ENCODE results near the gene R3HDM2.

Gene R3HDM2

DNA sequence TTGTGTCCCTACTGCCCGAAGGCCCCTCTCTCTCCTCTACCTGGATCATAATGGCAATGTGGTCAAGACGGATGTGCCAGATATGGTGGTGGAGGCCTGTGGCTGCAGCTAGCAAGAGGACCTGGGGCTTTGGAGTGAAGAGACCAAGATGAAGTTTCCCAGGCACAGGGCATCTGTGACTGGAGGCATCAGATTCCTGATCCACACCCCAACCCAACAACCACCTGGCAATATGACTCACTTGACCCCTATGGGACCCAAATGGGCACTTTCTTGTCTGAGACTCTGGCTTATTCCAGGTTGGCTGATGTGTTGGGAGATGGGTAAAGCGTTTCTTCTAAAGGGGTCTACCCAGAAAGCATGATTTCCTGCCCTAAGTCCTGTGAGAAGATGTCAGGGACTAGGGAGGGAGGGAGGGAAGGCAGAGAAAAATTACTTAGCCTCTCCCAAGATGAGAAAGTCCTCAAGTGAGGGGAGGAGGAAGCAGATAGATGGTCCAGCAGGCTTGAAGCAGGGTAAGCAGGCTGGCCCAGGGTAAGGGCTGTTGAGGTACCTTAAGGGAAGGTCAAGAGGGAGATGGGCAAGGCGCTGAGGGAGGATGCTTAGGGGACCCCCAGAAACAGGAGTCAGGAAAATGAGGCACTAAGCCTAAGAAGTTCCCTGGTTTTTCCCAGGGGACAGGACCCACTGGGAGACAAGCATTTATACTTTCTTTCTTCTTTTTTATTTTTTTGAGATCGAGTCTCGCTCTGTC, 26.1 kb upstream of the R3HDM2 start:
- H3K4me2 ChIP-seq (ENCODE audit: low read length), result no peak overlapping the region
- peaks cover 34% of the 10 kb centered on the region for H3K4me1 ChIP-seq (ENCODE audit: insufficient read depth, low read length, severe bottlenecking)
- H2AFZ ChIP-seq (ENCODE audit: low read length), result no peak overlapping the region
- H3K9ac ChIP-seq (ENCODE audit: low read length), result no peak overlapping the region
- TF ChIP-seq, protein P1, sequence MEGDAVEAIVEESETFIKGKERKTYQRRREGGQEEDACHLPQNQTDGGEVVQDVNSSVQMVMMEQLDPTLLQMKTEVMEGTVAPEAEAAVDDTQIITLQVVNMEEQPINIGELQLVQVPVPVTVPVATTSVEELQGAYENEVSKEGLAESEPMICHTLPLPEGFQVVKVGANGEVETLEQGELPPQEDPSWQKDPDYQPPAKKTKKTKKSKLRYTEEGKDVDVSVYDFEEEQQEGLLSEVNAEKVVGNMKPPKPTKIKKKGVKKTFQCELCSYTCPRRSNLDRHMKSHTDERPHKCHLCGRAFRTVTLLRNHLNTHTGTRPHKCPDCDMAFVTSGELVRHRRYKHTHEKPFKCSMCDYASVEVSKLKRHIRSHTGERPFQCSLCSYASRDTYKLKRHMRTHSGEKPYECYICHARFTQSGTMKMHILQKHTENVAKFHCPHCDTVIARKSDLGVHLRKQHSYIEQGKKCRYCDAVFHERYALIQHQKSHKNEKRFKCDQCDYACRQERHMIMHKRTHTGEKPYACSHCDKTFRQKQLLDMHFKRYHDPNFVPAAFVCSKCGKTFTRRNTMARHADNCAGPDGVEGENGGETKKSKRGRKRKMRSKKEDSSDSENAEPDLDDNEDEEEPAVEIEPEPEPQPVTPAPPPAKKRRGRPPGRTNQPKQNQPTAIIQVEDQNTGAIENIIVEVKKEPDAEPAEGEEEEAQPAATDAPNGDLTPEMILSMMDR (IDR thresholded peaks at IDR 0.05; ENCODE audit: low read length), result no peak
- no peak for TF ChIP-seq EZH2 (IDR thresholded peaks at IDR 0.05; ENCODE audit: borderline replicate concordance, low read length)
- H3K36me3 ChIP-seq (ENCODE audit: insufficient read depth, low read length), result no peaks in the 10 kb centered on the region
- no peaks in the 10 kb centered on the region for H4K20me1 ChIP-seq (ENCODE audit: insufficient read depth, low read length)
- H3K27ac ChIP-seq (ENCODE audit: low read depth, low read length, poor library complexity, severe bottlenecking), result no peak overlapping the region
- no peaks in the 10 kb centered on the region for H3K9me3 ChIP-seq (ENCODE audit: low read length)
- no peak overlapping the region for H3K4me3 ChIP-seq (ENCODE audit: low read depth, low read length, poor library complexity, severe bottlenecking)
- H3F3A ChIP-seq (ENCODE audit: insufficient read depth, low read length), result no peaks in the 10 kb centered on the region
- H3K27me3 ChIP-seq (ENCODE audit: insufficient read depth, low read length), result no peaks in the 10 kb centered on the region
- H3K9me2 ChIP-seq (ENCODE audit: low read depth, low read length), result no peaks in the 10 kb centered on the region
- H3K79me2 ChIP-seq (ENCODE audit: insufficient read depth, low read length), result no peaks in the 10 kb centered on the region

DNA sequence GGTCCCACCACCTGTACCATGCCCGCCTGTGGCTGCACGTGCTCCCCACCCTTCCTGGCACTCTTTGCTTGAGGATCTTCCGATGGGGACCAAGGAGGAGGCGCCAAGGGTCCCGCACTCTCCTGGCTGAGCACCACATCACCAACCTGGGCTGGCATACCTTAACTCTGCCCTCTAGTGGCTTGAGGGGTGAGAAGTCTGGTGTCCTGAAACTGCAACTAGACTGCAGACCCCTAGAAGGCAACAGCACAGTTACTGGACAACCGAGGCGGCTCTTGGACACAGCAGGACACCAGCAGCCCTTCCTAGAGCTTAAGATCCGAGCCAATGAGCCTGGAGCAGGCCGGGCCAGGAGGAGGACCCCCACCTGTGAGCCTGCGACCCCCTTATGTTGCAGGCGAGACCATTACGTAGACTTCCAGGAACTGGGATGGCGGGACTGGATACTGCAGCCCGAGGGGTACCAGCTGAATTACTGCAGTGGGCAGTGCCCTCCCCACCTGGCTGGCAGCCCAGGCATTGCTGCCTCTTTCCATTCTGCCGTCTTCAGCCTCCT, 25.4 kb upstream of the R3HDM2 start:
- TF ChIP-seq EZH2 (IDR thresholded peaks at IDR 0.05; ENCODE audit: borderline replicate concordance, low read length), result no peak
- TF ChIP-seq, protein P1 (IDR thresholded peaks at IDR 0.05; ENCODE audit: low read length), result peak; percentile 86
- H3K36me3 ChIP-seq (ENCODE audit: insufficient read depth, low read length), result no peaks in the 10 kb centered on the region
- H3K9me3 ChIP-seq (ENCODE audit: low read length), result no peaks in the 10 kb centered on the region
- H3K27ac ChIP-seq (ENCODE audit: low read depth, low read length, poor library complexity, severe bottlenecking), result no peak overlapping the region
- H3K9ac ChIP-seq (ENCODE audit: low read length), result no peak overlapping the region; the same call in 1 of the 2 replicates
- no peaks in the 10 kb centered on the region for H4K20me1 ChIP-seq (ENCODE audit: insufficient read depth, low read length)
- no peaks in the 10 kb centered on the region for H3K27me3 ChIP-seq (ENCODE audit: insufficient read depth, low read length)
- peaks cover 29% of the 10 kb centered on the region for H3K4me1 ChIP-seq (ENCODE audit: insufficient read depth, low read length, severe bottlenecking)
- peak overlapping the region; percentile 61 for H3K4me2 ChIP-seq (ENCODE audit: low read length)
- no peaks in the 10 kb centered on the region for H3K79me2 ChIP-seq (ENCODE audit: insufficient read depth, low read length)
- no peaks in the 10 kb centered on the region for H3K9me2 ChIP-seq (ENCODE audit: low read depth, low read length)
- H2AFZ ChIP-seq (ENCODE audit: low read length), result no peak overlapping the region
- peak overlapping the region; percentile 43 for H3K4me3 ChIP-seq (ENCODE audit: low read depth, low read length, poor library complexity, severe bottlenecking)
- H3F3A ChIP-seq (ENCODE audit: insufficient read depth, low read length), result no peaks in the 10 kb centered on the region

DNA sequence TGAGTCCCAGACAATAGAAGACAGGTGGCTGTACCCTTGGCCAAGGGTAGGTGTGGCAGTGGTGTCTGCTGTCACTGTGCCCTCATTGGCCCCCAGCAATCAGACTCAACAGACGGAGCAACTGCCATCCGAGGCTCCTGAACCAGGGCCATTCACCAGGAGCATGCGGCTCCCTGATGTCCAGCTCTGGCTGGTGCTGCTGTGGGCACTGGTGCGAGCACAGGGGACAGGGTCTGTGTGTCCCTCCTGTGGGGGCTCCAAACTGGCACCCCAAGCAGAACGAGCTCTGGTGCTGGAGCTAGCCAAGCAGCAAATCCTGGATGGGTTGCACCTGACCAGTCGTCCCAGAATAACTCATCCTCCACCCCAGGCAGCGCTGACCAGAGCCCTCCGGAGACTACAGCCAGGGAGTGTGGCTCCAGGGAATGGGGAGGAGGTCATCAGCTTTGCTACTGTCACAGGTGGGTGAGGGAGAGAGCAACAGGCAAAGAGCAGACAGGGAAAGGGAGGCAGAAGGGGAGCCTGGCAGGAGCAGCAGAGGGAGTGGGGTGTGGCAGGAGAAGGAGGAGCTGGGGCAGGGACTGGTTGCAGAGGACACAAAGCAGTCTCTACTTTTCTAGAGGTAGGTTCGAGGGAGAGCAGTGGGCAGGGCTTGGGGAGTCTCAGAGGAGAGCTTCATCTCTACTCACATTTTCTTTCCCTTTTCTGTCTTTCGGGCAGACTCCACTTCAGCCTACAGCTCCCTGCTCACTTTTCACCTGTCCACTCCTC, 24.7 kb upstream of the R3HDM2 start:
- Histone ChIP-seq H3K27me3 (ENCODE audit: insufficient read depth, low read length) (no peaks in the 10 kb centered on the region), H2AFZ (ENCODE audit: low read length) (no peak overlapping the region), H3K9me3 (ENCODE audit: low read length) (no peaks in the 10 kb centered on the region), H3K4me1 (ENCODE audit: insufficient read depth, low read length, severe bottlenecking) (peaks cover 22% of the 10 kb centered on the region), H3K9ac (ENCODE audit: low read length) (no peak overlapping the region; the same call in 1 of the 2 replicates), H3K9me2 (ENCODE audit: low read depth, low read length) (no peaks in the 10 kb centered on the region), H3K4me2 (ENCODE audit: low read length) (peak overlapping the region; percentile 61), H3F3A (ENCODE audit: insufficient read depth, low read length) (no peaks in the 10 kb centered on the region), H3K27ac (ENCODE audit: low read depth, low read length, poor library complexity, severe bottlenecking) (no peak overlapping the region), H3K79me2 (ENCODE audit: insufficient read depth, low read length) (no peaks in the 10 kb centered on the region), H3K36me3 (ENCODE audit: insufficient read depth, low read length) (no peaks in the 10 kb centered on the region), H4K20me1 (ENCODE audit: insufficient read depth, low read length) (no peaks in the 10 kb centered on the region), H3K4me3 (ENCODE audit: low read depth, low read length, poor library complexity, severe bottlenecking) (peak overlapping the region; percentile 43)
- no peak for TF ChIP-seq EZH2 (IDR thresholded peaks at IDR 0.05; ENCODE audit: borderline replicate concordance, low read length)
- TF ChIP-seq, protein P1 (IDR thresholded peaks at IDR 0.05; ENCODE audit: low read length), result no peak

Data from OCI-LY1 (cell line).